ENCODE results near the gene HMOX1.

DNA sequence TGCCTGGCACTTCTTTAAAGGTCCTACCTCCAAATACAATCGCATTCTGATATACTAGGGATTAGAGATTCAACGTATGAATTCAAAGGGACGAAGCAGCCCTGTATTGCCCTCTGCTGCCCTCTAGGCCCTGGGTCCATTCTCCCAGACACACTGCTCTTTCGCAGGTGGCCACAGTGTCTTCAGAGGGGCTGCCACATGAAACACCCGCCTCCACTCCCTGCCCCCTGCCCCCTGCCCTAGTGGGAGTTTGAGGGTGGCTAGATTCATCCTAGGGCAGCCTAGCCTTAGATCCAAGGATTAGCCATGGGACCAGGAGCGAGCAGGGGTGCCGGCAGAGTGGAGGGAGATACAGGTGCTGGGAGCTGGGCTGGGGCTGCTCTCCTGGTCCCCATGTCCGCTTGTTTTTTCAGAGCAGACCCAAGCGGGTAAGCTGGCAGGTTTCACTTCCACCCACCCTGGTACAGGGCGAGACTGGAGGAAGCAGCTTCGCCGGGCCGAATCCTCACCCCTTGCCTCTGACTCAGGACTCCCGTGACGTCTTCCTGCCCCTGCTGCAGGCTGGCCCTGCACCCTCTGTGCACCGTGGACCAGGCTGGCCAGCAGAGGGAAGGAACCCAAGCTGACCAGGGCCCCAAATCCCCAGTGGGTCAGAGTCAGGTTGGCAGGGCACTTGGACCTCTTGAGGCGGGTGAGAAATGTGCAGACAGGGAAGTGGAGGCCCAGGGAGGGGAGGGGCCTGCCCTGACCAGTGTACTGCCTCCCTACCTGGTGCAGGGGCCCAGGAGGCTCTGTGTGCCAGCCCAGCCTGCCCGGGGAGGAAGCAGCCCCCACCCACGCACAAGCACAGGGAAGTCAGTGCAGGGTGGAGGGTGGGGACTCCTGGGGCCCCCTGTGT, 28.4 kb upstream of the HMOX1 start:
- TF ChIP-seq, protein P1, sequence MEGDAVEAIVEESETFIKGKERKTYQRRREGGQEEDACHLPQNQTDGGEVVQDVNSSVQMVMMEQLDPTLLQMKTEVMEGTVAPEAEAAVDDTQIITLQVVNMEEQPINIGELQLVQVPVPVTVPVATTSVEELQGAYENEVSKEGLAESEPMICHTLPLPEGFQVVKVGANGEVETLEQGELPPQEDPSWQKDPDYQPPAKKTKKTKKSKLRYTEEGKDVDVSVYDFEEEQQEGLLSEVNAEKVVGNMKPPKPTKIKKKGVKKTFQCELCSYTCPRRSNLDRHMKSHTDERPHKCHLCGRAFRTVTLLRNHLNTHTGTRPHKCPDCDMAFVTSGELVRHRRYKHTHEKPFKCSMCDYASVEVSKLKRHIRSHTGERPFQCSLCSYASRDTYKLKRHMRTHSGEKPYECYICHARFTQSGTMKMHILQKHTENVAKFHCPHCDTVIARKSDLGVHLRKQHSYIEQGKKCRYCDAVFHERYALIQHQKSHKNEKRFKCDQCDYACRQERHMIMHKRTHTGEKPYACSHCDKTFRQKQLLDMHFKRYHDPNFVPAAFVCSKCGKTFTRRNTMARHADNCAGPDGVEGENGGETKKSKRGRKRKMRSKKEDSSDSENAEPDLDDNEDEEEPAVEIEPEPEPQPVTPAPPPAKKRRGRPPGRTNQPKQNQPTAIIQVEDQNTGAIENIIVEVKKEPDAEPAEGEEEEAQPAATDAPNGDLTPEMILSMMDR (IDR thresholded peaks at IDR 0.05), result peak in 3 of 7 experiments; percentile 23 to 44 (median 36)
- TF ChIP-seq POLR2A (IDR thresholded peaks at IDR 0.05), result peak in 2 of 3 donors; percentile 19 to 34
